ENCODE results near the gene FILIP1L.

DNA sequence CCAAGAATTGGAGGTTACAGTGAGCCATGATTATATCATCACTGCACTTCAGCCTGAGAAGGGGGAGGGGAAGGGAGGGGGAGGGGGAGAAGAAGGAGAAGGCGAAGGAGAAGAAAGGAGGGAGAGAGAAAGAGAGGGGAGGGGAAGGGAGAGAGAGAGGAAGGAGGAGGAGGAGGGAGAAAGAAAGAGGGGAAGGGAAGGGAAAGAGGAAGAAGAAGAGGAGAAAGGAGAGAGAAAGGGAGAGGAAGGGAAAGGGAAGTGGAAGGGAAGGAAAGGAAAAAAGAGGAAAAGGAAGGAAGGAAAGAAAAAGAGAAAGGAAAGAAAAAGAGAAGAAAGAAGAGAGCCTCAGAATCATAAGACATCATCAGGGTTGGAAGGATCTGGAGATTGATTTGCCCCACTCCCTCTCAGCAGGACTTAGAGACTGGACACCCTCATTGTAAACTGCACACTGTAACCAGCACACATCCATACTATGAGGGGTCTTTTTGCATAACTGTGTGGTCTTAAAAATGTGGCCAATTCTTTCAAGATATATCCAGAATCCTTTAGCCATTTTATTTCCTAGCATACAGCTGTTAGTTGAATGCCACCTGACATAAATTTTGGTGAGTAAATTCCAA, 165.7 kb downstream of the FILIP1L start:
- TF ChIP-seq, protein P1, sequence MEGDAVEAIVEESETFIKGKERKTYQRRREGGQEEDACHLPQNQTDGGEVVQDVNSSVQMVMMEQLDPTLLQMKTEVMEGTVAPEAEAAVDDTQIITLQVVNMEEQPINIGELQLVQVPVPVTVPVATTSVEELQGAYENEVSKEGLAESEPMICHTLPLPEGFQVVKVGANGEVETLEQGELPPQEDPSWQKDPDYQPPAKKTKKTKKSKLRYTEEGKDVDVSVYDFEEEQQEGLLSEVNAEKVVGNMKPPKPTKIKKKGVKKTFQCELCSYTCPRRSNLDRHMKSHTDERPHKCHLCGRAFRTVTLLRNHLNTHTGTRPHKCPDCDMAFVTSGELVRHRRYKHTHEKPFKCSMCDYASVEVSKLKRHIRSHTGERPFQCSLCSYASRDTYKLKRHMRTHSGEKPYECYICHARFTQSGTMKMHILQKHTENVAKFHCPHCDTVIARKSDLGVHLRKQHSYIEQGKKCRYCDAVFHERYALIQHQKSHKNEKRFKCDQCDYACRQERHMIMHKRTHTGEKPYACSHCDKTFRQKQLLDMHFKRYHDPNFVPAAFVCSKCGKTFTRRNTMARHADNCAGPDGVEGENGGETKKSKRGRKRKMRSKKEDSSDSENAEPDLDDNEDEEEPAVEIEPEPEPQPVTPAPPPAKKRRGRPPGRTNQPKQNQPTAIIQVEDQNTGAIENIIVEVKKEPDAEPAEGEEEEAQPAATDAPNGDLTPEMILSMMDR (IDR thresholded peaks at IDR 0.05), result no peak
- TF ChIP-seq POLR2A (IDR thresholded peaks at IDR 0.05) (no peak), POLR2AphosphoS5 (IDR thresholded peaks at IDR 0.05) (no peak)

Measured in stomach (tissue), 4 donors.